GM19324 (cell line): Measurements from ENCODE around the gene NDC80.
A peak's percentile ranks its signal among the peaks of the same experiment; 100 is the strongest.
"Not testable (repeated sequence)": the region's sequence is repeated elsewhere in the genome, so short reads cannot be mapped to it uniquely, and the experiment has no call there.

Source experiments
- ATAC-seq: cut with Tn5 transposase; IDR thresholded peaks from one replicate; pipeline ENCODE4 v1.9.1; 2021; ENCODE audit warnings: mild to moderate bottlenecking, moderate library complexity; ENCODE audit not compliant: unreplicated experiment, low FRiP score

Gene NDC80

DNA sequence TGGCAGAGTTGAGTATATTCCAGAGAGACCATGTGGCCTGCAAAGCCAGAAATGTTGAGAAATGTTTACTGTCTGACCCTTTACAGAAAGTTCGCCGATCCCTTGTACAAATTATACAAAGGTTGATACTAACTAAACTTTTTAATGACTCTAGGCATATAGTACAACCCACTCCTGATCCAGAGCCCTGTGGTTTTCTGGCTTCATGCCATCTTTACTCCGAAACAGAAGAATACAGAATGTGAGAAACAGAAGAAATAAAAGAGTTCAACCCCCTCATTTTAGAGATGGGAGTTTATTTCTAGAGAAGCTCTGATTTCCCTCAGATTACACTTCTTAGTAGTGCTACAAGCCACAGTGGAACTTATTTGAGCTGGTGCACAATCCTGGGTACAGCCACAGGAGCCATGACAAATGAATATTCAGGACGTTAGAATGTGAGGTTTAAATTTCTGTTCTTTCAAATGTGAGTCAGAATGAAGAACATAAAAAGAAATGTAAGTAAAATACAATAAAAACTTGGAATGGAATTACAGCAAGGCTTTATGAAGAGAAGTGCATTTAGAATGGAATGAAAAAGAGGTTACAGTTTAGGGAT, 46.1 kb downstream of the NDC80 start:
- ATAC-seq, result no peak

DNA sequence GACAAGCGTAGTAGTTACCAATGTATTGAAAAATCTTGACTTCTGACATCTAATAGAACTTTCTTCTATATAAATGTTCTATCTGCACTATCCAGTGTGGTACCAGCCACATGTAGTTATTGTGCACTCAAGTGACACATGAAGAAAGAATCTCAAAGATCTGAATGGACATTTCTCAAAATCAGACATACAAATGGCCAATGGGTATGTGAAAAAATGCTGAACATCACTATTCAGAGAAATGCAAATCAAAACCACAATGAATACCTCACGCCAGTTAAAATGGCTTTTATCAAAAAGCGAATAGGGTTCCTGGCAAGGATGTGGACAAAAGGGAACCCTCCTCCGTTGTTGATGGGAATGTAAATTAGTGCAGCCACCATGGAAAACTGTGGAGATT, 46.7 kb downstream of the NDC80 start:
- no peak for ATAC-seq

GRCh38 chr18:2625217-2625616, 53.9 kb downstream of the NDC80 start:
- ATAC-seq, result no peak

- ATAC-seq, result no peak
These were observed 56.5 kb downstream of the NDC80 start for GRCh38 chr18:2627821-2628276.

DNA sequence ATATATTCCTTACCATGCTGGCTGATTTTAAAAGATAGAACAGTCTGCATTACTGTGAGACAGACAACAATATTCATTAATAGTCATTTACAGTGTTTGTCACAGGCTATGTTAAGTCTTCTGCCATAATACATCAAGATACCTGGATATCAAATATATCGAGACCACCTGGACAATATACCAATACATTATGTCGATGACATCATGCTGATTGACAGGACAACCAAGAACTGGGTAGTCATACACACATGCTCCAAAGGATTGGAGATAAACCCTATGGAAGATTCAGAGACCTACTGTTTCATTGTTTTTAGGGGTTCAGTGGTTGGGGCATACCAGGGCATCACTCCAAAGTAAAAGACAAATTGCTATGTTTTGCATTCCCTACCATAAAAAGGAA, 57.6 kb downstream of the NDC80 start:
- ATAC-seq, result no peak

GRCh38 chr18:2635586-2635985, 64.2 kb downstream of the NDC80 start:
- no peak for ATAC-seq

GRCh38 chr18:2636126-2636631, 64.8 kb downstream of the NDC80 start:
- ATAC-seq, result peak; percentile 18

DNA sequence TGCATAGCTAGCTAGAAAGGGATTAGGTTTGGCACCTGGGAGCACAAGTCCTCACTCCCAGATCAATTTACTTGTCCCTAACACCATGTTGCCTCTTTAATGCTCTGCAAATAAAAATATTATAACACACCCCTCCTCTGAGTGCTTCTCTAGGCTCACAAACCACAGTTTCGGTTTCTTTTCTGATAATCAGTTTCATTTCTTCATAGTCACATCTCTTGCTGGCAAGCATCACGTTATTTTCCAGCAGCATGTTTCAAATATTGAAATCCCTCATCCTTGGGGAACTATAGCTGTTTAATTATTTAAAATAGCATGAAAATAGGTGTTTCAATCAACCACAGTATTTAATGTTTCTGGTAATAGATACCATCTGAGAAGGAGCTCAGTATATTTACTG, 70.3 kb downstream of the NDC80 start:
- ATAC-seq, result peak; percentile 71

- ATAC-seq, result no peak
These were observed 71.4 kb downstream of the NDC80 start for GRCh38 chr18:2642771-2643170.

- no peak for ATAC-seq
These were observed 73.2 kb downstream of the NDC80 start for GRCh38 chr18:2644535-2644934.

DNA sequence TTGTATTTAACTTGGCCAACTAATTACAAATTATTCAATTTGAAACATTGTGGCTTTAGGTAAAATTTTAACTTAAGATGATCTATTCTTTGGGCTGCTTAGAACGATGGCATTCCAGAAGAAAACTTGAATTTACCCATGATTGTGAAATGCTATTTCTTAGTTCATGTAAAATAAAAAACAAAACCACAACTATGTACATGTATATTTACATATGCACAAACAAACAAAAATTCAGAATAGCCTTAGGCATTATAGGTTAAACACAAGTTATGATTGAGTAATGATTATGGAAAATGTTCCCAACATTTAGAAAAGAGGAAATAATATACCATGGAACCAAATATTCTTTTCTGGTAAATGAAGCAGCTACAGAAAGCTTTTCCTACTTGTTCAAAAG, 80.6 kb downstream of the NDC80 start:
- ATAC-seq, result no peak

DNA sequence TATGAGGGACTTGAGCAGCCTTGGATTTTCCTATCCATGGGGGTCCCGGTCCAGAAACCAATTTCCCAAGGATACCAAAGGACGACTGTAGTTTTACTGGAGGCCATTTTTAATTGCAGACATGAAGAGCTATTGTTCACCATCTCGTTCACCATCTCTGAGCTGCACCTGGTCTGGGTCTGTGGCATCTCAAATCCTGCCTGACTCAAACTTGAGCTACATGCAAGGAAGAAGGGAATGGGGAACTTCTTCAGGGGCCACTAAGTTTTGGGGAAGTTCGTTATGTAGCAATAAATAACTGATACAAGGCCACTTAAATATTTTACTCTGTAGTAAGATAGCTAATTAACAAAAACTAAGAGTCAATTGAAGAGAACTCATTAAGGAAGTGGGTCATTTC, 82.1 kb downstream of the NDC80 start:
- no peak for ATAC-seq

GRCh38 chr18:2654169-2654927, 83.0 kb downstream of the NDC80 start:
- ATAC-seq, result no peak

GRCh38 chr18:2654928-2655177, 83.5 kb downstream of the NDC80 start:
- ATAC-seq, result peak; percentile 41

- peak; percentile 79 for ATAC-seq
These were observed 84.0 kb downstream of the NDC80 start, which contains the start of gene SMCHD1 for GRCh38 chr18:2655178-2655953. Gene SMCHD1, plus strand, starts transcription at chr18:2655726. Its CDS starts 350 bp downstream, at chr18:2656076.

GRCh38 chr18:2655954-2656236, 84.5 kb downstream of the NDC80 start:
- ATAC-seq, result no peak

DNA sequence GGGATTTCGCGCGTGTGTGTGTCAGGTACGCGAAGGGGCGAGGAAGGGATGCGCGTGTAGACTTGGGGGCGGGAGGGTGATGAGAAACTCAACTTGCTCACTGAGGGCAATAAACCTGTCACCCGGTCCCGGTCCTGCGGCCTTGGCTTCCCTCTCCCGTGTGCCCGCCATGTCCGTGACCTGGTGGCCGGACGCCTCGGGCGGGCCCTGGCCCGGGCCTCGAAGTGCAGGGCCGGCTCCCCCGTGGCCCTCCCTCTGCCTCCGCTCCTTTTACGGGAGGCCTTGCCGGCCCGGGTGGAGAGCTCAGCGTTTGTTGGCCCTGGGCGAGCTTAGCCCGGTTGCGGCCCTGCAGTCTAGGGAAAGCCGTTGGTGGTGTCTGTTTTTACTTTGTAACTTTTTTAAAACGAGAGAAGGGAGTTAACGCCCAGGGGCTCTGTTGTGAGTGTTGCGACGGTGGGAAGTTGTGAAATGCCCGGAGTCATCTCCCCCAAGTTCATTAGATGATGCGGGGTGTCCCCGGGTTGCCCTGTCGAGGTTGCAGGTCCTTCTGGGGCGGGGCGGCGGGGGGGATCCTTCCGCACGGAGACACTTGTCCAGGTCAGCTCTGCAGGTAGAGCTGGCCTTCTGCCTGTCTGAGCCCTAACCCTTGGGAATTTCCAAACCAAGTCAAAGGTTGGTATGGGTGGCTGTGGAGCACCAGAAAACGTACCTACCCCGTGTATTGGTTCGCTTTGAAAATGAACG, 85.1 kb downstream of the NDC80 start:
- ATAC-seq, result peak; percentile 14

DNA sequence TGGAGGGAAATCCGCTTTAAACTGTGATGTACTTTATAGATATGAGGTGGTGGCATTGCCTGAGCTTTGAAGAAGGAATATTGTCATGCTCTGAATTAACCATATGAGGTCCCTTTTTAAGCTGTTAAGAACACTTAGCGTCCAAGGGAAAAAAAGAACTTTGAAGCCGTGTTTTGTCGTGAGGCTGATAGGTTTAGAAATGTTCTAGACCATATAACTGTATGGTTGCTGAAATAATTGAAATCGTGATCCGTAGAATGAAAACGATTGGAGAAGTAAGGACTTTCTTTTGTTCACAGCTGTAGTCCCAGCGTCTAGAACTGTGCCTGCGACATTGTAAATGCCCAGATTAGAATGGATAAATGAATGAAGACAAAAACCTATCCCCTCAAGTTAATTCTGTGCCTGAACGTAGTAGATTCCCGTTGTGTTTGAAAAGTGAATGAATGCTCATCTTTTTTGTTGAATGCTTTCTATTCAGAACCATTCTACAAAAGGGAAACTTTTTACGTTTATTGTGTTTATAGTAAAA, 85.7 kb downstream of the NDC80 start:
- no peak for ATAC-seq

DNA sequence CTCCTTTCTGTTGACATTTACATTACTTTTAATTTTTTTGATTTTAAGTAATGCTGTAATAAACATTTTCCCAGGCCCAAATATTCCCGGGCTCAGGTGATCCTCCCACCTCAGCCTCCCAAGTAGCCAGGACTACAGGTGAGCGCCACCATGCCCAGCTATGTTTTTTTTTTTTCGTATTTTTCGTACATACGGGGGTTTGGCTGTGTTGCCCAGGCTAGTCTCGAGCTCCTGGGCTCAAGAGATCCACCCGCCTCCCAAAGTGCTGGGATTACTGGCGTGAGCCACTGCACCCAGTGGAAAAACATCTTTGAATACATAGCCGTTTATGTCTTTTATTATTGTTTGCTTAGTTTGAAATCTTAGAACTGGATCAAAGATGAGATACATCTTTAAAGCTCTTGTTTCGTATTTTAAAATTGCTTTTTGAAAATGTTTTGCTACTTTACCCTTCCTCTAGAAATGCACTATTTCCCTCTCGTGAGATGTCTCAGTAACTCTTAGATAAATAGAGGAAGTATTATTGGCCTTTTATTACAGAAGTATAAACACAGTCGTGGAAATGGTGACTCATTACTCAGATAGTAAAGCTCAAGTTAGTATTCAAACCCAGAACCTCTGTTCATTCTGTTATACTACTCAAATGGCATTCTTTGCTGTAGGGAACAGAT, 86.6 kb downstream of the NDC80 start:
- ATAC-seq, result no peak

- ATAC-seq, result not testable (repeated sequence)
These were observed 89.5 kb downstream of the NDC80 start for GRCh38 chr18:2660849-2661248.
